Calu3 (cell line): ENCODE results near the gene DPP6. TPM values are rescaled to one million over a fixed set of nuclear protein-coding genes. Genes with fewer than 3 reads are reported as not detected.

Source experiments
- BruUV-seq: library from RNA; stranded (reverse); fragments of 400-500 nt; replicated peaks from 2 replicates; lab custom pipeline; 2021; lab: Mats Ljungman, UMichigan
- CTCF ChIA-PET: fragments of 300-600 bp; sonication (Branson Sonifier 250); formaldehyde crosslinking; loops from one replicate; lab custom pipeline; 2022; ENCODE audit warnings: antibody characterized with exemption; lab: Charles Lee
- DNase-seq: peaks from one replicate; pipeline ENCODE4 v3.0.0; 2022
- H3K27ac Mint-ChIP-seq: one replicate; pipeline ENCODE4 v1.8.0; 2022; ENCODE audit warnings: mixed read lengths; ENCODE audit not compliant: unreplicated experiment
- H3K27me3 Mint-ChIP-seq: one replicate; pipeline ENCODE4 v1.8.0; 2022; ENCODE audit warnings: mixed read lengths; ENCODE audit not compliant: unreplicated experiment
- H3K36me3 Mint-ChIP-seq: one replicate; pipeline ENCODE4 v1.8.0; 2022; ENCODE audit warnings: mild to moderate bottlenecking, moderate library complexity, mixed read lengths; ENCODE audit not compliant: insufficient read depth, unreplicated experiment
- H3K4me1 Mint-ChIP-seq: one replicate; pipeline ENCODE4 v1.8.0; 2022; ENCODE audit warnings: mild to moderate bottlenecking, low read depth, mixed read lengths; ENCODE audit not compliant: unreplicated experiment
- H3K4me3 Mint-ChIP-seq: one replicate; pipeline ENCODE4 v1.8.0; 2022; ENCODE audit warnings: mild to moderate bottlenecking, low read depth, moderate library complexity, mixed read lengths; ENCODE audit not compliant: unreplicated experiment
- H3K9me3 Mint-ChIP-seq: one replicate; pipeline ENCODE4 v1.8.0; 2022; ENCODE audit warnings: low read depth, mixed read lengths; ENCODE audit not compliant: unreplicated experiment
- intact Hi-C: fragments of 100-400 bp; cut with micrococcal nuclease; formaldehyde crosslinking; loops from one replicate; pipeline ENCODE4 v1.10.0; 2022; ENCODE audit not compliant: unreplicated experiment
- total RNA-seq: library from RNA; stranded (reverse); gene quantifications from 2 replicates; pipeline ENCODE4 v1.2.3, GENCODE V29; 2022
- TF ChIP-seq, protein P1 (sequence below): fragments of 200-600 bp; IDR thresholded peaks from one replicate; pipeline ENCODE4 v1.8.0; 2022; ENCODE audit warnings: antibody characterized with exemption; ENCODE audit not compliant: unreplicated experiment

DPP6 gene
- total RNA-seq, 1 experiment from 2014 or later = not detected

DNA sequence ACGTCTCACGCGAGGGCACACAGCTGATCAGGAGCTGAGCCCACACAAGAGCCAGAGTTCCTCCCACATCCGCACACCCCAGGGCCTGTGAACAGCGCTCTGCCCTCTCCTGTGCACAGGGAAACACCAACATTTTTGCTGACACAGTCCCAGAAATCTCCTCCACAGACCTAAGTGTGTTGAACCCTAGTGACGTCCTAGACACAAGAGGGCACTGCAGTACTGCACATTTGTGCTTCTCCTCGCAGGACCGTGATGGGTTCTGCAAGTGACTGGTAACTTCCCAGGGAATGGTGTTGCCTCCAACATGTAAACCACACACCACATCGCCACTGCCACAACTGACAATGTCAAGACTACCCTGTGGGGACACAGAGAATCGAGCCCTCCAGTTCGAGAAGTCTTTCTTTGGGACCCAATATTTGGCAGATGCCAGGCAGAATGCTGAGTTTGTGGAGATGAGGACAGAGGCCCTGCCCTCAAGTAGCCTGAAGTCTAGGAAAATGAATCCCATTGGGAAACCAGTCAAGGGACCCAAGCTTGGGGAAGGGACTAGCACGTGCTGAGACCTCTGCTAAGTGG lies 780.5 kb downstream of the DPP6 start:
- H3K4me3 Mint-ChIP-seq = no peak overlapping the region
- BruUV-seq = no TSS peak

DNA sequence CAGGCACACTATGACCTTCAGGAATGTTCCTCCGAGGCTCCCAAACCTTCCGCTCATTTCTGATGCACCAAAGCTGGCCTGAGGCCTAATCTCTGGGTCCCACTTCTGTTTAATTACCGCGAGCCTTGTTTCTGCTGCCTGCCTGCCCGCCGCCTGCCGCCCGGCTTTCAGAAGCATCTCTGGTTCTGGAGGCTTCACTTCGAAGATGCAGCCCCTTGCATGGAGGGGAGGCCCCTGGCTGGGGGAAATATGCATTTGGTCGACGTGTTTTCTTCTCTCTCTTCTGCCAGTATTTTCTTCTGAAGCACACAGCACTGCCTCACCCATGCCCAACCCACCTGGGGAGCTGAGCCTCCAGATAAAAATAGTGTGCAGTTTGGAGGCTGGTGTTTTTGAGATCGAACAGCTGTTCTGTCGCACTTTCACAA lies 783.8 kb downstream of the DPP6 start:
- no peaks in the 10 kb centered on the region for H3K27me3 Mint-ChIP-seq
- TF ChIP-seq, protein P1, sequence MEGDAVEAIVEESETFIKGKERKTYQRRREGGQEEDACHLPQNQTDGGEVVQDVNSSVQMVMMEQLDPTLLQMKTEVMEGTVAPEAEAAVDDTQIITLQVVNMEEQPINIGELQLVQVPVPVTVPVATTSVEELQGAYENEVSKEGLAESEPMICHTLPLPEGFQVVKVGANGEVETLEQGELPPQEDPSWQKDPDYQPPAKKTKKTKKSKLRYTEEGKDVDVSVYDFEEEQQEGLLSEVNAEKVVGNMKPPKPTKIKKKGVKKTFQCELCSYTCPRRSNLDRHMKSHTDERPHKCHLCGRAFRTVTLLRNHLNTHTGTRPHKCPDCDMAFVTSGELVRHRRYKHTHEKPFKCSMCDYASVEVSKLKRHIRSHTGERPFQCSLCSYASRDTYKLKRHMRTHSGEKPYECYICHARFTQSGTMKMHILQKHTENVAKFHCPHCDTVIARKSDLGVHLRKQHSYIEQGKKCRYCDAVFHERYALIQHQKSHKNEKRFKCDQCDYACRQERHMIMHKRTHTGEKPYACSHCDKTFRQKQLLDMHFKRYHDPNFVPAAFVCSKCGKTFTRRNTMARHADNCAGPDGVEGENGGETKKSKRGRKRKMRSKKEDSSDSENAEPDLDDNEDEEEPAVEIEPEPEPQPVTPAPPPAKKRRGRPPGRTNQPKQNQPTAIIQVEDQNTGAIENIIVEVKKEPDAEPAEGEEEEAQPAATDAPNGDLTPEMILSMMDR = no peak
- no peak overlapping the region for H3K27ac Mint-ChIP-seq
- intact Hi-C loops = no loop called here
- BruUV-seq = no TSS peak
- no peaks in the 10 kb centered on the region for H3K36me3 Mint-ChIP-seq
- no peak overlapping the region for H3K4me3 Mint-ChIP-seq
- CTCF ChIA-PET = no interaction called here
- no peaks in the 10 kb centered on the region for H3K4me1 Mint-ChIP-seq
- H3K9me3 Mint-ChIP-seq = peaks cover 11% of the 10 kb centered on the region
- DNase-seq = no peak

More for the DNA sequence above, 780.5 kb downstream of the DPP6 start:
- Mint-ChIP-seq H3K27me3 (no peaks in the 10 kb centered on the region), H3K4me1 (no peaks in the 10 kb centered on the region), H3K36me3 (no peaks in the 10 kb centered on the region), H3K27ac (no peak overlapping the region), H3K9me3 (peaks cover 5% of the 10 kb centered on the region)
- TF ChIP-seq, protein P1 = no peak
- intact Hi-C loops = no loop called here
- DNase-seq = no peak
- CTCF ChIA-PET = no interaction called here

DNA sequence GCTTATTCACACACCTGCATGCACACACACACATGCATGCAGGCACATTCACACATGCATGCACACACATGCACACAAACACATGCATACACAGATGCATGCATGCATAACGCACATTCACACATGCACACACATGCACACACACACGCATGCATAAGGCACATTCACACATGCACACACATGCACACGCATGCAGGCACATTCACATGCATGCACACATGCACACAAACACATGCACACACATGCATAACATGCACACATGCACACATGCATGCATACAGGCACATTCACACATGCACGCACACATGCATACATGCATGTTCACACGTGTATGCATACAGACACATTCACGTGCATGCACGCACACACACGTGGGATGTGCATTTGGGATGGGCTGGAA lies 784.9 kb downstream of the DPP6 start:
- intact Hi-C loops = no loop called here
- TF ChIP-seq, protein P1 = no peak
- Mint-ChIP-seq H3K4me1 (no peaks in the 10 kb centered on the region), H3K36me3 (no peaks in the 10 kb centered on the region), H3K9me3 (peaks cover 11% of the 10 kb centered on the region), H3K27ac (no peak overlapping the region), H3K27me3 (no peaks in the 10 kb centered on the region), H3K4me3 (no peak overlapping the region)
- CTCF ChIA-PET = no interaction called here
- DNase-seq = no peak
- BruUV-seq = no TSS peak

DNA sequence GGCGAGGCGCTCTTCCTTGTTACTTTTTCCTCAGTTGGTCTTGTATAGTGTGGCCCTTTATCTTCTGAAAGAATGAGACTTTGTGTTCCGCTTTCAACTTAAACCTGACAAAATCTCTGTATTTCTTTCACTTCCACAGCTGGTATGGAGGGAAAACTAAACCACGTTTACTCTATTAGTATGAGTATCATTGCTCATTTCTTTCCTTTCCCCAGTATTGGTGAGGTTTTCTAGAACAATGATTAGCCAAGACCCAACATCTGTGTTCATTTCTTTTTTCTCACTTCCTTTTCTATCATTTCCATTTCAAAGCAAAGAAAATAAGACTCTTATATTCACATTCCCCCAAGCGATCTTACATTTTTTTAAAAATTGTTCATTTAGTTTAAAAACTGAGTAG lies 785.4 kb downstream of the DPP6 start:
- no peak overlapping the region for H3K27ac Mint-ChIP-seq
- H3K9me3 Mint-ChIP-seq = peaks cover 11% of the 10 kb centered on the region
- TF ChIP-seq, protein P1 = no peak
- H3K27me3 Mint-ChIP-seq = no peaks in the 10 kb centered on the region
- H3K36me3 Mint-ChIP-seq = no peaks in the 10 kb centered on the region
- no peaks in the 10 kb centered on the region for H3K4me1 Mint-ChIP-seq
- H3K4me3 Mint-ChIP-seq = no peak overlapping the region
- DNase-seq = no peak
- no TSS peak for BruUV-seq
- intact Hi-C loops = no loop called here
- CTCF ChIA-PET = no interaction called here
